GM13976 (cell line): ENCODE measurements around the gene RALGAPA1.
A peak's percentile ranks its signal among the peaks of the same experiment; 100 is the strongest.

Source experiments
- DNase-seq: peaks from one replicate; pipeline ENCODE4 v3.0.0; 2012; ENCODE audit warnings: low spot score
- in situ Hi-C: fragments of 300-500 bp; cut with MboI; formaldehyde crosslinking; loops from one replicate; pipeline ENCODE4 v1.12.0; 2022; ENCODE audit warnings: low sequenced_read_pairs, mixed read lengths, inconsistent platforms; ENCODE audit not compliant: unreplicated experiment
- TF ChIP-seq, protein P1 (sequence below): IDR thresholded peaks from 2 replicates; pipeline ENCODE4 v1.5.1; 2012; ENCODE audit warnings: borderline replicate concordance, mild to moderate bottlenecking; ENCODE audit not compliant: insufficient read depth; ENCODE audit errors: extremely low read depth, missing control alignments, control extremely low read depth

RALGAPA1 gene

DNA sequence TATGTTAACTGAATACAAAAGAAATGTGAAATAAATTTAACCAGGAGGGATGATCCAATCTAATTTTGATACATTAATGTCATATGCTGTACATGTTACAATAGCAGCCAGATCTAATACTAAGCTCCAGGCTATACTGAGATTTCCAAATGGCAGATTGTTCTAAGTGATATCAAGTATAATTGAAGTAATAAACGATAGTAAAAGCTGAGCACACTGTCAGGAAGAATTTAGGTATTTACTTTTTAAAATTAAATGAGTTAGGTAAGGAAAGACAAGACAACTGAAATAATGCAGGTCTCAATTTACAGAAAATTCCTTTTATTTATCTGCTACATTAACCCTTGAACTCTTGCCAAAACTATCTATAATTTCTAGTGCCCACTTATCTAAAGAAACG, 235.2 kb downstream of the RALGAPA1 start:
- no peak for DNase-seq
- TF ChIP-seq, protein P1, sequence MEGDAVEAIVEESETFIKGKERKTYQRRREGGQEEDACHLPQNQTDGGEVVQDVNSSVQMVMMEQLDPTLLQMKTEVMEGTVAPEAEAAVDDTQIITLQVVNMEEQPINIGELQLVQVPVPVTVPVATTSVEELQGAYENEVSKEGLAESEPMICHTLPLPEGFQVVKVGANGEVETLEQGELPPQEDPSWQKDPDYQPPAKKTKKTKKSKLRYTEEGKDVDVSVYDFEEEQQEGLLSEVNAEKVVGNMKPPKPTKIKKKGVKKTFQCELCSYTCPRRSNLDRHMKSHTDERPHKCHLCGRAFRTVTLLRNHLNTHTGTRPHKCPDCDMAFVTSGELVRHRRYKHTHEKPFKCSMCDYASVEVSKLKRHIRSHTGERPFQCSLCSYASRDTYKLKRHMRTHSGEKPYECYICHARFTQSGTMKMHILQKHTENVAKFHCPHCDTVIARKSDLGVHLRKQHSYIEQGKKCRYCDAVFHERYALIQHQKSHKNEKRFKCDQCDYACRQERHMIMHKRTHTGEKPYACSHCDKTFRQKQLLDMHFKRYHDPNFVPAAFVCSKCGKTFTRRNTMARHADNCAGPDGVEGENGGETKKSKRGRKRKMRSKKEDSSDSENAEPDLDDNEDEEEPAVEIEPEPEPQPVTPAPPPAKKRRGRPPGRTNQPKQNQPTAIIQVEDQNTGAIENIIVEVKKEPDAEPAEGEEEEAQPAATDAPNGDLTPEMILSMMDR: no peak
- in situ Hi-C loops: no loop called here

DNA sequence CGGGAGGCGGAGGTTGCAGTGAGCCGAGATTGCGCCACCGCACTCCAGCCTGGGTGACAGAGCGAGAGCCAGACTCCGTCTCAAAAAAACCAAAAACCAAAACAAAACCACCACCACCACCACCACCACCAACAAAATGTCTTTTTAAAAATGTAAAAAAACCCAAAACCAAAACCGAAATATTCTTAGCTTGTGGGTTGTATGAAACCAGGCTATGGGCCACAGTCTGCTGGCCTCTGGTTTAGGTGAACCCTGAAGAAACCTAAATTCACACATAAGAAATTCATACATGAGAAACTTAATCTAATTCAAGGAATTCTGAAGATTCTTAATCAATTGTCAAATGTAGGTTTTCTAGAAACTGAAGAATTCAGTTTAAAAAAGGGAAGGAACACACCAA, 237.5 kb downstream of the RALGAPA1 start:
- DNase-seq: peak; percentile 17
- TF ChIP-seq, protein P1: no peak
- in situ Hi-C loops: no loop called here

DNA sequence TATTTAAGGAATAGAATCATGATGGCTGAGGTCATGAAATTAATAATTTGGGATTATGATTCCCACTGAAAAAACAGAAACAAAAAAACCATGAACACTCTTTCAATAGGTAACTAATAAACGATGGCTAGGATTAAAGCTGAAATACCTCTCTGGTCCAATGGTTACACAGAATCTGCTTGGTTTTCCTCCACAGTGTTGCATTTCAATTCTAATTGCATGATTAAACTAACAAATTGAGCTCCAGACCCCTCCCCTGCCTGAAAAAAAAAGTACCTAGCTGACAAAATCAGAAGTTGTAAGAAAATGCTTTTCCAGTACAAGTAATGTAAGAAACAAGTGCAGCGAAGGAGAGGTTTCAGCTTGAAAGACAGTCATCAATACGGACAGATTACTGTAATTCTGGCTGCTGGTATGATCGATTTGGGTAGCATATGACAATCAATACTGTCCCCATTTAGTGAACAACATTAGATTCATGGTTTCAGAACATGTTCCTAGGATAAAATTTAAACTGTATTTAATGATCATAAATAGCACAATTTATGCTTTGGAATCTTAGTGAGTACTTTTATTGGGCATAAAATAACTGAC, 243.1 kb downstream of the RALGAPA1 start:
- in situ Hi-C loops: no loop called here
- TF ChIP-seq, protein P1: no peak
- no peak for DNase-seq

DNA sequence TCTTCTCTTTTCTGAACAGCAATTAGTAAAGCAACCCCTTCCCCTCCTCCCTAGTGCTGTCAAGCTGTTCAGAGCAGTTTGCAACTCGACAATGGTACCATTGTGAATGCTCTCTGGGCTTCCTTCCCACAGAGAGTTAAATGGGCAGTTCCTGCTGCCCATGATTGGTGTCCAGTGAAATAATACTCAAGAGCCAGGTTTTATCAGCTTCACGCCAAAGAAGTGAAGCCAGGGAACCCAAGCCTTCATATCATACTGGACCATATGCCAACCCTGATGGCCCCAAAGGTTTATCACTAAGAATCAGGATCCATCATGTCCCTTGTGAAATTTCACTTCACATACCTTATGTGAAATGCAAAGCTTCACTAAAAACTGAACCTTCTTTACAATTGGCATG, 250.4 kb downstream of the RALGAPA1 start:
- DNase-seq: no peak
- in situ Hi-C loops: no loop called here
- TF ChIP-seq, protein P1: no peak

DNA sequence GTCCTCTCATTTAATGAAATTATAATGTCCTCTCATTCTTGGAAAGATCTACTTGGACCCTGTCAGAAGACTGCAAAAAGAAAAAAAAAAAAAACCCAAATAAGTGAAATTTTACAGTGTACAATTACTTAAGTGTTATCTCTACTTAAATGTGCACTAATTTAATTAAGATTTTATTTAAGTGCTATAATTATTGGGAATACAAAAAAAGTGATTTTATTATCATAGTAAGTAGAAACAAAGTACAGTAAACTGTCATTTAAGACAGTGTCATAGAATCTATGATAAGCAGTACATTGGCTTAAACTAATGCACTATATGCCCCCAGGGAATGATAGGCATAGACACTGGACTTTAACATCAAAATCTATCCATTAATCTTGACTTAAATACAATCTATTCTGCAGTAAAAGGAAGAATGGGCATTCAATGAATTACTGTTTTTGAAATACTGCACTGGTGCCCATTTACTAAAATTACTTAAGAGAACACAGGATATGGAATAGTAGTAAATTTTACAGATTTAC, 251.8 kb downstream of the RALGAPA1 start:
- DNase-seq: no peak
- in situ Hi-C loops: no loop called here
- TF ChIP-seq, protein P1: no peak

DNA sequence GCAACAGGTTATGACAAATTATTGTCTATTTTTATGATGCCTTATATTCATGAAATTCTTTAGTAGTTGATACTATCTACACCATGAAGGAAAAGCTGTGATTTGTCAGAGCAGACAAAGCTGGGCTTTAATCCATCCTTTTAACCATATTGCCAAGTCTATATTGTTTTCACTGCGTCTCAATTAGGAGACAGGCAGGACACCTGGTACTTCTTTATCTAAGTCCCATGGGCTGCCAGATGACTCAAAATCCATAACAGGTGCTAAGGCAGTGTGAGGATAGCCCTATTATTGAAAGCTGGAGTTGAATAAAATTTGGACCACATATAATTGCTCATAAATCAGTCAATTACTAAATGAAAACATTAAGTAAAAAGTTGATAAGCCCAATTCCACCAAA, 252.5 kb downstream of the RALGAPA1 start:
- in situ Hi-C loops: no loop called here
- TF ChIP-seq, protein P1: no peak
- no peak for DNase-seq

DNA sequence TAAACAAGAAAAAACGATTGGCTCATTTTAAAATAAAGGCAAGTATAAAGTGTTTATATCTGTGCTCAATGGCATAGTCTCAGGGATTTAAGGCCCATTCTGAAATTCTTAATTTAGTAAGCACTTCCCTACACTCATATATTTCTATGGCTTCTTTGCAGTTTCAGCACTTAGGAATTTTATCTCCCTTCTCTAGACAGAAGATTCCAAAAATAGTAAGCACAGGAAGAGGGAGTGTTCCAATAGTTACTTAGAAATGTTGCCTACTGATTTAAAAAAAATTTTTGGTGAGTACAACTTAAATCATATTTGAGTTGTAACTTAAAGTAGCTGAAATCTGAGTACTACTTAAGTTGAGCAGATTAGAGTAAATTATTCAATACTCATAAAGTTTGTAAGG, 255.3 kb downstream of the RALGAPA1 start:
- no peak for DNase-seq
- TF ChIP-seq, protein P1: no peak
- in situ Hi-C loops: no loop called here
